DOHH2 (cell line): ENCODE results near the gene LIMS1.

Experiments used
- H3F3A ChIP-seq: fragments of 200-600 bp; sonication (generic), shearing (Covaris generic); 2 replicates; pipeline ENCODE4 v1.6.0; 2016; ENCODE audit warnings: antibody characterized with exemption, mild to moderate bottlenecking; ENCODE audit not compliant: control insufficient read depth, insufficient read depth
- H3K27ac ChIP-seq: fragments of 200-600 bp; sonication (generic); 2 replicates; pipeline ENCODE4 v1.5.1; 2014; ENCODE audit warnings: low read depth, mild to moderate bottlenecking, low read length, moderate library complexity
- H3K27me3 ChIP-seq: fragments of 200-600 bp; sonication (generic); 2 replicates; pipeline ENCODE4 v1.6.1; 2014; ENCODE audit warnings: mild to moderate bottlenecking, low read length, mixed read lengths; ENCODE audit not compliant: control insufficient read depth
- H3K36me3 ChIP-seq: fragments of 200-600 bp; sonication (generic); 2 replicates; pipeline ENCODE4 v1.6.1; 2014; ENCODE audit warnings: mild to moderate bottlenecking, low read length, moderate library complexity, mixed read lengths; ENCODE audit not compliant: control insufficient read depth
- H3K4me1 ChIP-seq: fragments of 200-600 bp; sonication (generic); 2 replicates; pipeline ENCODE4 v1.6.1; 2014; ENCODE audit warnings: mild to moderate bottlenecking, low read length, mixed read lengths; ENCODE audit not compliant: control insufficient read depth
- H3K4me2 ChIP-seq: fragments of 200-600 bp; sonication (generic); 2 replicates; pipeline ENCODE4 v1.6.0; 2014; ENCODE audit warnings: mild to moderate bottlenecking, low read length, moderate library complexity
- H3K4me3 ChIP-seq: fragments of 200-600 bp; sonication (generic); 2 replicates; pipeline ENCODE4 v1.5.1; 2014; ENCODE audit warnings: mild to moderate bottlenecking, low read length, mixed read lengths
- H3K79me2 ChIP-seq: fragments of 200-600 bp; sonication (generic); 2 replicates; pipeline ENCODE4 v1.6.1; 2014; ENCODE audit warnings: mild to moderate bottlenecking, low read length, mixed read lengths; ENCODE audit not compliant: control insufficient read depth
- H3K9me2 ChIP-seq: fragments of 200-600 bp; sonication (generic); replicated peaks from 2 replicates; pipeline ENCODE4 v1.6.1; 2014; ENCODE audit warnings: mild to moderate bottlenecking, low read length, mixed read lengths; ENCODE audit not compliant: control insufficient read depth
- H3K9me3 ChIP-seq: fragments of 200-600 bp; sonication (generic); 2 replicates; pipeline ENCODE4 v1.6.1; 2014; ENCODE audit warnings: antibody characterized with exemption, low read length, mixed read lengths; ENCODE audit not compliant: control insufficient read depth, insufficient read depth
- H4K20me1 ChIP-seq: fragments of 200-600 bp; sonication (generic); 2 replicates; pipeline ENCODE4 v1.6.0; 2014; ENCODE audit warnings: low read depth, mild to moderate bottlenecking, antibody characterized with exemption, low read length, moderate library complexity; ENCODE audit not compliant: control insufficient read depth, insufficient read depth
- CTCF ChIP-seq: fragments of 200-600 bp; sonication (generic); IDR thresholded peaks from one replicate; pipeline ENCODE4 v1.5.1; 2014; ENCODE audit warnings: antibody characterized with exemption, mild to moderate bottlenecking, low read depth, low read length; ENCODE audit not compliant: poor library complexity, severe bottlenecking
- EZH2phosphoT487 ChIP-seq: fragments of 200-600 bp; sonication (generic); IDR thresholded peaks from 2 replicates; pipeline ENCODE4 v1.6.1; 2017; ENCODE audit warnings: borderline replicate concordance, mild to moderate bottlenecking, antibody characterized with exemption, low read length, moderate library complexity, mixed read lengths

Gene LIMS1

GRCh38 chr2:108586631-108587030 lies 52.4 kb downstream of the LIMS1 start:
- no peaks in the 10 kb centered on the region for H3K27me3 ChIP-seq
- H3K79me2 ChIP-seq: peaks cover 75% of the 10 kb centered on the region
- no peak overlapping the region for H3K27ac ChIP-seq
- H3K4me2 ChIP-seq: no peak overlapping the region
- H3K36me3 ChIP-seq: no peaks in the 10 kb centered on the region
- H3K9me3 ChIP-seq: no peaks in the 10 kb centered on the region
- H3K4me3 ChIP-seq: no peak overlapping the region
- peaks cover 7% of the 10 kb centered on the region for H3F3A ChIP-seq
- H3K4me1 ChIP-seq: peaks cover 64% of the 10 kb centered on the region
- H4K20me1 ChIP-seq: peaks cover 9% of the 10 kb centered on the region
- no peak for TF ChIP-seq EZH2phosphoT487
- H3K9me2 ChIP-seq: no peaks in the 10 kb centered on the region

- no peaks in the 10 kb centered on the region for H3K9me3 ChIP-seq
- H3K79me2 ChIP-seq: peaks cover 77% of the 10 kb centered on the region
- H3F3A ChIP-seq: peaks cover 7% of the 10 kb centered on the region
- no peak for TF ChIP-seq CTCF
- TF ChIP-seq EZH2phosphoT487: no peak
- H4K20me1 ChIP-seq: peaks cover 9% of the 10 kb centered on the region
- no peaks in the 10 kb centered on the region for H3K27me3 ChIP-seq
- H3K27ac ChIP-seq: peak overlapping the region; percentile 47
- peak overlapping the region; percentile 47; the same call in 1 of the 2 replicates for H3K4me3 ChIP-seq
- peaks cover 64% of the 10 kb centered on the region for H3K4me1 ChIP-seq
- H3K36me3 ChIP-seq: no peaks in the 10 kb centered on the region
- no peaks in the 10 kb centered on the region for H3K9me2 ChIP-seq
- H3K4me2 ChIP-seq: peak overlapping the region; percentile 57
These were observed 53.4 kb downstream of the LIMS1 start for GRCh38 chr2:108587621-108588020.

GRCh38 chr2:108588070-108588668 lies 53.9 kb downstream of the LIMS1 start:
- H4K20me1 ChIP-seq: peaks cover 13% of the 10 kb centered on the region
- H3K4me3 ChIP-seq: peak overlapping the region; percentile 47
- no peaks in the 10 kb centered on the region for H3K36me3 ChIP-seq
- H3F3A ChIP-seq: peaks cover 7% of the 10 kb centered on the region
- H3K9me3 ChIP-seq: no peaks in the 10 kb centered on the region
- peak overlapping the region; percentile 47 for H3K27ac ChIP-seq
- H3K27me3 ChIP-seq: no peaks in the 10 kb centered on the region
- H3K9me2 ChIP-seq: no peaks in the 10 kb centered on the region
- H3K4me1 ChIP-seq: peaks cover 64% of the 10 kb centered on the region
- TF ChIP-seq CTCF: no peak
- no peak for TF ChIP-seq EZH2phosphoT487
- H3K79me2 ChIP-seq: peaks cover 82% of the 10 kb centered on the region
- peak overlapping the region; percentile 57 for H3K4me2 ChIP-seq

- H3K4me1 ChIP-seq: peaks cover 69% of the 10 kb centered on the region
- peaks cover 13% of the 10 kb centered on the region for H3F3A ChIP-seq
- H3K9me2 ChIP-seq: no peaks in the 10 kb centered on the region
- TF ChIP-seq EZH2phosphoT487 (no peak), CTCF (no peak)
- no peak overlapping the region for H3K27ac ChIP-seq
- H3K36me3 ChIP-seq: no peaks in the 10 kb centered on the region
- no peak overlapping the region for H3K4me3 ChIP-seq
- H3K27me3 ChIP-seq: no peaks in the 10 kb centered on the region
- H3K9me3 ChIP-seq: no peaks in the 10 kb centered on the region
- H3K4me2 ChIP-seq: peak overlapping the region; percentile 25; the same call in 1 of the 2 replicates
- peaks cover 18% of the 10 kb centered on the region; the same call in 1 of the 2 replicates for H4K20me1 ChIP-seq
- peaks cover 92% of the 10 kb centered on the region for H3K79me2 ChIP-seq
These were observed 55.1 kb downstream of the LIMS1 start for GRCh38 chr2:108589372-108589771.
